Measurements from ENCODE around the gene SLC17A1. TPM values are rescaled to one million over a fixed set of nuclear protein-coding genes. Genes with fewer than 3 reads are reported as not detected.

SLC17A1 gene
- polyA plus RNA-seq, 5 donors = 0.08 to 0.19 (median 0.17) TPM

DNA sequence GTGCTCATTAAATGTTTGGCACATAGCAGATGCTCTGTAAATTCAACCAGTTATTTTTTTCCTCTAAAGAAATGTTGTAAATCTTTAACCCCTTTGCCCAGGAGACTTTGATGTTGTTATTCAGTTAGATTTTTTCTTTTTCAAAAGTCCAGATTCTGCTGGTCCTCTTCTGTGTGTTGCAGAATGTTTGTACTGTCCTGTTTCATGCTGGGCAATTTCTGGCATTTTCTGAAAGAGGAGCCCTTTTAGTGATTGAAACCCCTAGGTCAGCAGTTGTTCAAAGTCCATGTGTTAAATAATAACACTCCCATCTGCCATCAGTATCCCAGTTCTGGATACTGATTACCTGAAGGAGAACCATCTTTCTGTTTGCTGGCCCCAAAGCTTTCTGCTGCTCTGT is 1.3 kb upstream of the SLC17A1 start:
- no peak for DNase-seq

GRCh38 chr6:25832670-25833069 is 818 bp upstream of the SLC17A1 start:
- DNase-seq = no peak

DNA sequence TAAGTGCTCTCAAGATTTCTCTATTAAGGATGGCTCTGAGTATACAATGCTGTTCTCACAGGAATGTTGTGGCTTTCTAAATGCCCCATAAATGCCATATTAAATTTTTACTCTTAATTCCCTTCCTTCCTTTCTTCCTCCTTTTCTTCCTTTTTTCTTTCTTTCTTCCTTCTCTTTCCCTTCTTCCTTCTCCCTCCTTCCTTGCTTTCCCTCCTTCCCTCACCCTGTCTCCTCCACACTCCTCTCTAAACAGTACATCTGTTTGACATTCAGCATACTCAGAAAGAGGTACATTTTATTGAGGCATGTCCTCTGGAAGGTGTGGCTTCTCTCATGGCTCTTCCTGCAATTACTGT is 433 bp upstream of the SLC17A1 start:
- DNase-seq = no peak

DNA sequence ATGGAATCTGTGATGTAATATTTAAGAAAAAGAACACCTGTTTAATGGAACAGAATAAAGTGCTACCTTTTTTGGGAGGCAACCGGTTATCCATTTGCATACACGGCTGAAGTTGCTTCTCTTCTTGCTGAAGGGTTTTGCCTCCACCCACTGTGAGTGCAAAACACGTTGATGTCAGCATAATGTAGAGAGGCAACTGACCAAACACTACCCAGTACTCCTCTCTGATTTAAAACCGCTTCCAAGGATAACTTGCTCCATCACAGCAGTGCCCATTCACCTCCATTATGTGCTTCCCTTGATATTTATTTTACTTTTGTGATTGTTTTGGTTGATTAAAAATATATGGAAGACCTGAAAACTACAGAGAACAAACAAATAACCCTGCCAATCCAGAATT is 1.4 kb downstream of the SLC17A1 start:
- no peak for DNase-seq

DNA sequence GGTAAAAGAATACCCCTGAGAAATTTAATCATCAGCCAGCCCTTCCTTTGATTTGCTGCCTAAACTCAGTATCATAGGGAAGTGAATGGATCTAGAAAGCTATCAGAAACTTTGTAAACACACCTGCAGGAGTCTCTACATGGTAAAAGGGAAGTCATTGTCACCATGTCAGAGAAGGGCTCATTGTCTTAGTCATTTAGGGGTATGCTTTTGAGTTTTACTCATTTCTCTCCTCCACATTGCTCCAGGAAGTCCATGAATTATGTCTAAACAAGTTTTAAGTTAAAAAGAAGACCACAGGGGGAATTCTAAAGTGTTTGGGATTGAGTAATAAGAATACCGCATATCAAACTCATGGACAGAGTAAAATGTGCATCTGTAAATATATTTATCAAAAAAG is 2.5 kb downstream of the SLC17A1 start:
- DNase-seq = no peak

DNA sequence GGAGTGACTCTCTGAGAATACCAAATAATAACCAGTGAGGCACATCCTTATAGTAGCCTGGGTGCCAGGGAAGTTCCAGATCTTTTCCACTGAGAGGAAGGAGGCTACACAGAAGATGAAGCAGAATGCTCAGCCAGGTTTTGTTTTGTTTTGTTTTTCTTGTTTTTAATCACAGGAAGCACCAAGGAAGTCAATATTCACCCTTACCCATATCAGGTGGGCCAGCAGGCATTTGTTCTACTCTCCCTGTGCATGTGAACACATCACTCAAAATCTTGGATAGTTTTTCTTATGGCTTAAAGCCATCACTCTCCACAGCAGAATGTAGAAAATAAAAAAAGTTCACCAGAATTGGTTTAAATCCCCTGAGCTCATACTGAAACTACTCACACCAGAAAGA is 10.5 kb downstream of the SLC17A1 start:
- no peak for DNase-seq

GRCh38 chr6:25816252-25816651 is 15.6 kb downstream of the SLC17A1 start:
- no peak for DNase-seq

GRCh38 chr6:25815194-25815593 is 16.7 kb downstream of the SLC17A1 start:
- DNase-seq = no peak

DNA sequence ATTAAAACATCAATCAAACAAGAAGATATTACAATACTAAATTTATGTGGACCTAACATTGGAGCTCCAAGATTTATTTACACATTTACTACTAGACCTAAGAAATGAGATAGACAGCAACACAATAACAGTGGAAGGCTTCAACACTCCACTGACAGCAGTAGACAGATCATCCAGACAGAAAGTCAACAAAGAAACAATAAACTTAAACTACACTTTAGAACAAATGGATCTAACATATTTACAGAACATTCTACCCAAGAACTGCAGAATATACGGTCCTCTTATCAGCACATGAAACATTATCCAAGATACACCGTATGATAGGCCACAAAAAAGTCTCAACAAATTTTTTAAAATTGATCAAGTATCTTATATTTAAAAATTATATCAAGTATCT is 27.0 kb downstream of the SLC17A1 start:
- no peak for DNase-seq

DNA sequence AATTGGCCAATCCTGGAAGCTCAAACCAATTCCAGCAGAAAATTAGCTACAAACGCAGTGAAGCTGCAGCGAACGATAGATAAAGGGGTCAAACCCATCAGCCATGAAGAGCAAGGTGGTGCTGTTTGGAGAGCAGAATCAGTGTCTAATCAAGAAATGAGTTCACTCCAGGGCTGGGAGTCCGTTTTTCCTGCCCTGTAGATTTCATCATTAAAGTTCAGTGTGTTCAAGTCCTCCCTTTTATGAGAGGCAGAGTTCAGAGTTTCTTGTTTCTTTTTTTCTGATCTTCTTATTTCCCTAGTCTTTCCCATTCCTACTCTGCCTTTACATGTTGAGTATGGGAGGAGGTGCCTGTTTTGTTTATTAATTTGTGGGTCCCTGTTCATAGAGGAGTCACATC is 30.4 kb downstream of the SLC17A1 start:
- no peak for DNase-seq

DNA sequence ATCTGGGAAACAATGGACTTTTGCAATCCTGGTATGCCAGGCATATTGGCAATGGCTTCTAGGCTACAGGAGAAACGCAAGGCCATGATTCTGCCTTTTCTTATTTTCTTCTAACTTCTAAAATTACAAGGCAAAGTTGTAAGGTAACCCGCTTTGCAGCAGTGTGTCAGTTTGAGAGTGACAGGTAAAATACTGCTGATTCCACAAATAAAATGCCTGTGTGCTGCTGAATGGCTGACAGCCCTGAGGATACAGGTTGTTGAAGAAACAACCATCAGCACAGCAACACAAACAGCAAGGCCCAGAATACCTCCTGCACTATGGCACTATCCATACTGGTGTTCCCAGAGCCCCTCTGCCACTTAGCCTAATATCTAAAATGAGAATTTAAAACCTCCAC is 37.1 kb downstream of the SLC17A1 start:
- DNase-seq = no peak

GRCh38 chr6:25793970-25794369 is 37.9 kb downstream of the SLC17A1 start:
- DNase-seq = no peak

- DNase-seq = no peak
These were observed 39.8 kb downstream of the SLC17A1 start for GRCh38 chr6:25792016-25792415.

DNA sequence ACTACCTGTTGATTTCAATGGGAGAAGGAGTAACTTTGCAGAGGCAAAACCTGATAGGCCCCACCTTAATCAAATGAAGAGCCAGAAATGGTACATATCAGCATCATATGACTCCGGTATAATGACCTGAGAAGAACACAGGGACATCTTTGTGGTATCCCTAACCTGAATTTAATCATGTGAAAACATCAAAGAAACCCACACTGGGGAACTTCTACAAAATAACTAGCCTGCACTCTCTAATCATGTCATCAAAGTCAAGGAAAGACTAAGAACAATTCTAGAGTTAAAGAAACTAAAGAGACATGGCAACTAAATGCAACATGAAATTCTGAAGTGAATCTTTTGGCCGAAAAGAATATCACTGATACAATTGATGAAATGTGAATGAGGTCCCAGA is 42.4 kb downstream of the SLC17A1 start:
- DNase-seq = no peak

DNA sequence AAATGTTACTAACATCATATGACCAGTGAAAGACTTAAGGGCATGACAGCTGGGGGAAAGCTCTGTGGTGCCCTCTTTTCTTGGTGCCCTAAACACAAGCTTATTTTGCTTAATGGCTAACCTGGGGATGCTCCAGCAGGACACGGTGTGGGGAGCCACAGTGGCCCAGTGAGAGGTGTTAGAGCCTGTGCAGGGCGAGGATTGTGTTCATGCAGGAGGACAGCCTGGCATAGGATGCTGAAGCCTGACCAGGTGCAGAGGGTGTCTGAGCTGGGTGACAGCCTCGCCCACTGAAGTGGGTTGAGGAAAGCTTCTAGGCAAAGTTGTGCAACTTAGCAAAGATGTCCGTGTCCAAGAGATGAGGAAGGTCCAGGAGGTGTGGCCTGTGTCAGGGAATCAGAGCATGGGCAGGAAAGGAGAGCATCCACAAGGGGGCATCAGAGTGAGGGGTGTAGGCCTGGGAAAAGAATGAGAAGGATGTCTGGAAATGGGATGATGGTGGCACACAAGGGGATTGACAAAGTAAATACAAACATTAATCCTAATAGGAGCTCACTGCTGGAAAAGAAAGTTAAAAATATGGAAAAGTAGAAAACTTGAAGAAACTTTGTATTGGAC is 43.4 kb downstream of the SLC17A1 start:
- DNase-seq = no peak

- DNase-seq = no peak
These were observed 44.4 kb downstream of the SLC17A1 start for GRCh38 chr6:25787428-25787827.

GRCh38 chr6:25781134-25781533 is 50.7 kb downstream of the SLC17A1 start:
- no peak for DNase-seq

DNA sequence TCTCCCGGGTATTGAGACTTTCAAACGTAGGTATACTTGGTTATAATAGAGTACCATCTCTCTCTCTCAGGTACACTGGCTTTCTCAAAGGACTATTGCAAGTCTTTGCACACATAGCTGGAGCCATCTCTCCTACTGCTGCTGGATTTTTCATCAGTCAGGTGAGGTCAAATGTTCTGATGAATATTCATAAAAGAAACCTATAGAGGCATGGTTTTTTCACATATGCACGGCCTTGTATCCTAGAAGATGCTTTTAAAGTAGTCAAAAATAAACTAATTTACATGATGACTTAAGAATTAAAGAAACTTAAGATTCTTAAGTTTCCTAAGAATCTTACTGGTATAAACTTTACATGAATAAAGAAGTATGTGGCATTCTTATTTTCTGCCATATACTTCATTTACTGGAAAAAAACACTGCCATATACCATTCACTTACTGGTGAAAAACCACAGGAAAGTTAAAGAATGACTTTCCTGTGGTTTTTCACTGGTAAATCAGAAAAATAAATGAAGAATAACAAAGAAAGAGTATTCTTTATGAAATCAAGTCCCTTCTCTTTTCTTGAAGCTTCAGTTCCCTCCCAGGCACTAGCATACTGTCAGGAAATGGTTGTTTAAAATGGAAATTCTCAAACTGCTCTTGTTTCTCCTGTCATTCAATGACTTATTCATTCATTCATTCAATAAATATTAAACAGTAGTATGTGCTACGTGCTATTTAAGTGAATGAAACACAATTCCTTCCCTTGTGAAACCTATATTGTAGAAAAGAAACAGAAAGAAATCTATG is 53.8 kb downstream of the SLC17A1 start:
- no peak for DNase-seq

GRCh38 chr6:25777031-25777430 is 54.8 kb downstream of the SLC17A1 start:
- DNase-seq = no peak

GRCh38 chr6:25774120-25774715 is 57.6 kb downstream of the SLC17A1 start:
- no peak for DNase-seq

GRCh38 chr6:25769983-25770382 is 61.9 kb downstream of the SLC17A1 start:
- DNase-seq = no peak

DNA sequence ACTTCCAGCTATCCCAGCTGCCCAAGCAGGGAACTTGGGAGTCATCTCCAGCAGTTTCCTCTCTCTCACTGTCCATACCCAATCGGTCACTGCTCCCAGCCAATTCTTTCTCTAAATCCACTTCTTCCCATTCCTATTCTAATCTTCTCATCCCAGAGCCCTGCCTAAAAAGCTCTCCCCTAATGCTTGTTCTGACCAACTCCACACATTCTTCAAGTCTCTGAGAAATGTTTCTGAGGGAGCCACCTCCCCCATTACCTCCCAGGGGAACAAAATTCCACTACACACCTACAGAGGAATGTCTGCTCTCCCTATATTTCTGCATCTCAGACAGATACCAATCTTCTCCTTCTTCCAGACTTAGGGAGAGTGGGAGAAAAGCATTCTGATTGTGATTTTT is 63.3 kb downstream of the SLC17A1 start:
- DNase-seq = no peak

DNA sequence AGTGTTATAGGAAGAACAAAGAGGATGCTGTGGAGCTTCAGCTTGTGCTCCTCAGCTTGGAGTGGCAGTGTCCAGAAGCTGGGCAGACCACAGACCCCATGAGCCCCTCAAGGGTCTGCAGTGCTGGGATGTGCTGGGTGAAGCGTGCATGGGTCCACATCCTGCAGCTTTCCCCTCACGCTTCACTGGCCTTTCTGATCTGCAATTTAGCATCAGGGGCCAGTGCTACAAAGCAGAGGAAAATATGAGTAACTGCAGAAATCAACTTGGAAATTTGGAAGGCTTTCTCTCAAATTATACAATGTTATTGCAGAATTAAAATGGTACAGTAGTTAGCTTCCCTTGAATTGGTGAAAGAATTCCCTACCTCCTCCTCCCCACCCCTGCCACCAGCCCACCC is 67.2 kb downstream of the SLC17A1 start:
- no peak for DNase-seq

Measured in right lung (tissue), 5 donors.